Ovary (tissue), 9 donors: ENCODE measurements around the gene MSH2. TPM values are rescaled to one million over a fixed set of nuclear protein-coding genes. Genes with fewer than 3 reads are reported as not detected.

ENCODE experiments used
- DNase-seq, 5 donors: peaks; one replicate each; pipeline ENCODE4 v3.0.0-alpha.2; 2019 to 2020
- H3K27ac ChIP-seq, 2 donors: fragments of 200-600 bp; one replicate each; pipeline versions ENCODE4 v1.5.1 to v1.8.0; 2019 to 2022
- H3K27me3 ChIP-seq: fragments of 200-600 bp; one replicate; pipeline ENCODE4 v1.8.0; 2022
- H3K36me3 ChIP-seq: fragments of 200-600 bp; sonication (generic); one replicate; pipeline ENCODE4 v1.5.1; 2019
- H3K4me1 ChIP-seq: one replicate; pipeline ENCODE4 v1.8.1; 2013; ENCODE audit warnings: mild to moderate bottlenecking, moderate library complexity; ENCODE audit not compliant: insufficient read depth
- H3K4me3 ChIP-seq: fragments of 200-600 bp; sonication (generic); one replicate; pipeline ENCODE4 v1.5.1; 2017
- H3K9me3 ChIP-seq, 2 donors: fragments of 200-600 bp in 1 of 2; sonication (generic) in 1 of 2; one replicate each; pipeline versions ENCODE4 v1.5.1 to v1.8.1; 2013 to 2019; ENCODE audit warnings: mild to moderate bottlenecking in 1 of 2, moderate library complexity in 1 of 2
- EP300 ChIP-seq: sonication (generic); formaldehyde crosslinking; IDR thresholded peaks from one replicate; pipeline ENCODE4 v1.6.1; 2017; ENCODE audit warnings: antibody characterized with exemption
- POLR2A ChIP-seq: fragments of 450-650 bp; IDR thresholded peaks from one replicate; pipeline ENCODE4 v1.6.1; 2017; ENCODE audit warnings: antibody characterized with exemption, mild to moderate bottlenecking, moderate library complexity
- WGBS, 3 donors: extraction: QIAGEN DNeasy Blood & Tissue Kit in 1 of 3; methylation state at CpG; one replicate each; pipeline versions ENCODE4 v1.1.5 to v1.1.7; 2013 to 2017; 5-methylcytosine and 5-hydroxymethylcytosine counted together
- intact Hi-C, 4 donors: fragments of 100-400 bp; cut with DNase I; formaldehyde crosslinking; loops; one replicate each; pipeline versions ENCODE4 v1.11.0 to v1.15.1; 2022 to 2023
- polyA plus RNA-seq, 2 donors: library from polyadenylated mRNA; stranded (reverse); fragments of 200-250 nt in 1 of 2; fragments of 350-450 nt in 1 of 2; fragmentation: Illumina TruSeq in 1 of 2; extraction: RNeasy Lipid Tissue Mini Kit (QIAGEN cat#74804) in 1 of 2; gene quantifications; one replicate each; pipeline ENCODE4 v1.2.3, GENCODE V29; 2013 to 2014
- total RNA-seq, 7 donors: library from RNA; depleted of rRNA in 2 of 7; stranded (reverse); fragments of >200 nt in 2 of 7; fragmentation: NEBNext Ultra II Directional in 3 of 7; extraction: Animal tissue kit (Norgen Biotek cat#: 25700) in 3 of 7; gene quantifications; one replicate each; pipeline versions ENCODE4 v1.1.0 to v1.2.4, GENCODE V29; 2016 to 2023
- TF ChIP-seq, protein P1 (sequence below), 3 donors: fragments of 450-650 bp in 2 of 3; fragments of 200-600 bp in 1 of 3; IDR thresholded peaks; one replicate each; pipeline versions ENCODE4 v1.5.1 to v1.8.0; 2016 to 2022; ENCODE audit warnings: antibody characterized with exemption in 3 of 3, mild to moderate bottlenecking in 1 of 3
- donor health status: DM: no; HTN: no; CAD: no; lungs with moderate emphysema.
- donor health status: DM: no; HTN: no; CAD: no.
- donor health status: Bipolar disorder and iron deficiency.
- donor health status: DM: yes; HTN: yes; CAD: no.
- donor health status: DM: no; HTN: no; CAD: no.
- donor health status: DM: yes; HTN: yes; CAD: no.

The MSH2 gene
- total and polyA plus RNA-seq, 9 donors: 8.5 to 16.4 (median 10.7) TPM

DNA sequence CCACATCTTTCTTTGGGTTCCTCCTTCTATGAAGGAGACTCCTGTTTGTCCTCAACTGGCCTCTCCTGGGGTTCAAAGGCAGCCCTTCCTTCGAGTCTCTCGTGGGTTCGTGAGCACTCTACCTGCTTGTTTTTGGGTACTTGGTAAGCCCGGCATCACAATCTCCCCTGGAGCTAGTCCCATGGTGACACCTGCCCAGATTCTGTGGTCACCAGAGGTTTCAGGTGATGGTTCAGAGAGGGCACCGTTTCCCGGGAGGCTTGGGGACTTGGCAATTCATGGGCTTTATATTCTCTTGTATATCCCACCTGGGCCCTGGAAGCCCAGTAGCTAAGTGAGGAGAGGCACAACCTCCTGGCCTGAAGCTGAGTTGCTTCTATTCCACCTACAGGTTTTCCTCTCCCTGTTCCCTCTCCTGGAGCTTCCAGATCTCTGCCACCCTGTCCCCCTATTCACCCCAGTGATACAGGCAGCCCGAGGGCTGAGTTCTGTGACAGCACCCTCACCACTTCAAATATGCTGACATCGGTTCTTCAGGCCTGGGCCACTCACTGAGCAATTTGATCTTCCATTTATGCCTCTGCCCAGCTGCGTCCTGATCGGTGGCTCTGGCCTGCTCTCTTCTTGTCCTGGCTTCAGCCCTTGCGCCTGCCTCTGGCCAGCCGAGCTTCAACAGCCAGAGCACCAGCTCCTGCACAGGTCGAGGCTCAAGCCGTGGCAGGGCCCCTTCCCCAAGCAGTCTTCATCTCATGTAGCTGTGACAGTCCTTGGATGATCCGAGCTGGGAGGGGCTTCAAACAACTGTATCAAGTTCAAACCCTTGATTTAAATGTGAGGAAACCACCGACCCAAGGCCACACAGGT is 91.5 kb downstream of the MSH2 start:
- H3K36me3 ChIP-seq: no peaks in the 10 kb centered on the region
- no peak overlapping the region for H3K27ac ChIP-seq
- WGBS, 3 donors: 86 to 89% (median 87%) methylated on average over 16 of the region's 16 CpGs
- H3K9me3 ChIP-seq: no peaks in the 10 kb centered on the region
- no peak for DNase-seq
- intact Hi-C loops: no loop called here
- TF ChIP-seq EP300: no peak
- TF ChIP-seq, protein P1, sequence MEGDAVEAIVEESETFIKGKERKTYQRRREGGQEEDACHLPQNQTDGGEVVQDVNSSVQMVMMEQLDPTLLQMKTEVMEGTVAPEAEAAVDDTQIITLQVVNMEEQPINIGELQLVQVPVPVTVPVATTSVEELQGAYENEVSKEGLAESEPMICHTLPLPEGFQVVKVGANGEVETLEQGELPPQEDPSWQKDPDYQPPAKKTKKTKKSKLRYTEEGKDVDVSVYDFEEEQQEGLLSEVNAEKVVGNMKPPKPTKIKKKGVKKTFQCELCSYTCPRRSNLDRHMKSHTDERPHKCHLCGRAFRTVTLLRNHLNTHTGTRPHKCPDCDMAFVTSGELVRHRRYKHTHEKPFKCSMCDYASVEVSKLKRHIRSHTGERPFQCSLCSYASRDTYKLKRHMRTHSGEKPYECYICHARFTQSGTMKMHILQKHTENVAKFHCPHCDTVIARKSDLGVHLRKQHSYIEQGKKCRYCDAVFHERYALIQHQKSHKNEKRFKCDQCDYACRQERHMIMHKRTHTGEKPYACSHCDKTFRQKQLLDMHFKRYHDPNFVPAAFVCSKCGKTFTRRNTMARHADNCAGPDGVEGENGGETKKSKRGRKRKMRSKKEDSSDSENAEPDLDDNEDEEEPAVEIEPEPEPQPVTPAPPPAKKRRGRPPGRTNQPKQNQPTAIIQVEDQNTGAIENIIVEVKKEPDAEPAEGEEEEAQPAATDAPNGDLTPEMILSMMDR (IDR thresholded peaks at IDR 0.05): no peak
- no peak for TF ChIP-seq POLR2A
- no peaks in the 10 kb centered on the region for H3K27me3 ChIP-seq
- H3K4me3 ChIP-seq: no peak overlapping the region
- H3K4me1 ChIP-seq: no peaks in the 10 kb centered on the region

DNA sequence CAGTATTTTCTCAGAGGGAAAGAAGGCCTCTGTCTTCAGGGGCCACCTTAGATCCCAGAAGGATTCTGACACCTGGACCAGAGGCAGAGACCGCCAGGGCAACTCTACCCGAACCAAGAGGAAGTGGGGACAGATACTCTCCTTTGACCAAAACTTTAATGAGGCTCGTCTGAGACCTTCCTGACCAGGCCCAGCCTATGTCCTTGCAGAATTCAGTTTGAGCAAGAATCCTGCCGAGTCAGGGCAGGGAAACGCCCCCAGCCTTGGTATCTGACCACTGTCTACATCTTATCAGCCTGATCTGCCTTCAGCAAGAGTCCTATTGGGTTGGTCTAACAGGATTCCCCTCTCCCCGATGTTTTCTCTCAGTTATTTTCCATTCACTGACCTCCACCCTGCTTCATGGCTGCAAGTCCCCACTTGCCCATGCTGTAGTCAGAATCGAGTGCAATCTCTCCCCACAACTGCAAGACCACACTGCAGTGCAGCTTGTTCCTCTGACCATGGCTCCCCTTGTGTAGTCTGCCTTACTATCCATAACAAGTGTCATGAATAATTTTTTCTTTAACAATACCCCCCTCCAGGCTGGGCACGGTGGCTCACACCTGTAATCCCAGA is 95.0 kb downstream of the MSH2 start:
- Histone ChIP-seq H3K36me3 (no peaks in the 10 kb centered on the region), H3K27me3 (no peaks in the 10 kb centered on the region), H3K4me1 (no peaks in the 10 kb centered on the region), H3K9me3 (no peaks in the 10 kb centered on the region), H3K27ac (no peak overlapping the region), H3K4me3 (no peak overlapping the region)
- no peak for DNase-seq
- TF ChIP-seq, protein P1 (IDR thresholded peaks at IDR 0.05): no peak
- TF ChIP-seq POLR2A (no peak), EP300 (no peak)
- intact Hi-C loops: no loop called here
- WGBS, 3 donors: 83 to 87% (median 85%) methylated on average over 8 of the region's 8 CpGs

DNA sequence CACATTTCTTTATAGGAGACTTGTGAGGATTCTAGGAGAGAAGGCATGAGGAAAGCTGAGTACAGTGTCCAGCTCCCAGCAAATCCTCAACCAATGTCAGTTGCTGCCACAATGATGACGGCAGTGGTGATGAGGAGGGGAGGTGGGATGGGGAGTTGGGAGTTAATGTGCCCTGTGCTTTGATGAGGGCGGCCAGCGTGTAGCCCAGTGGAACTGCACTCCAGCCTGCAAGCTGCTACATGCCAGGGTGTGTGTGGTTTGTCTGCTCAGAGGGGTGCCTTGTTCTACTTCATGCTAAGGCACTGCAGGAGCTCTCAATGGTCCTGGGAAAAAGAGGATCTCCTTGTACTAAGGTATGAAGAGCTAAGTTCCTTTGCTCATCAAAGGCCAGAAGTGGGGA is 96.1 kb downstream of the MSH2 start:
- Histone ChIP-seq H3K4me1 (no peaks in the 10 kb centered on the region), H3K4me3 (no peak overlapping the region), H3K27me3 (no peaks in the 10 kb centered on the region), H3K27ac (no peak overlapping the region), H3K9me3 (no peaks in the 10 kb centered on the region), H3K36me3 (no peaks in the 10 kb centered on the region)
- WGBS, 3 donors: 81 to 98% (median 91%) methylated on average over 3 of the region's 3 CpGs
- TF ChIP-seq EP300: no peak
- TF ChIP-seq, protein P1 (IDR thresholded peaks at IDR 0.05): no peak
- TF ChIP-seq POLR2A: no peak
- no peak for DNase-seq
- intact Hi-C loops: no loop called here

DNA sequence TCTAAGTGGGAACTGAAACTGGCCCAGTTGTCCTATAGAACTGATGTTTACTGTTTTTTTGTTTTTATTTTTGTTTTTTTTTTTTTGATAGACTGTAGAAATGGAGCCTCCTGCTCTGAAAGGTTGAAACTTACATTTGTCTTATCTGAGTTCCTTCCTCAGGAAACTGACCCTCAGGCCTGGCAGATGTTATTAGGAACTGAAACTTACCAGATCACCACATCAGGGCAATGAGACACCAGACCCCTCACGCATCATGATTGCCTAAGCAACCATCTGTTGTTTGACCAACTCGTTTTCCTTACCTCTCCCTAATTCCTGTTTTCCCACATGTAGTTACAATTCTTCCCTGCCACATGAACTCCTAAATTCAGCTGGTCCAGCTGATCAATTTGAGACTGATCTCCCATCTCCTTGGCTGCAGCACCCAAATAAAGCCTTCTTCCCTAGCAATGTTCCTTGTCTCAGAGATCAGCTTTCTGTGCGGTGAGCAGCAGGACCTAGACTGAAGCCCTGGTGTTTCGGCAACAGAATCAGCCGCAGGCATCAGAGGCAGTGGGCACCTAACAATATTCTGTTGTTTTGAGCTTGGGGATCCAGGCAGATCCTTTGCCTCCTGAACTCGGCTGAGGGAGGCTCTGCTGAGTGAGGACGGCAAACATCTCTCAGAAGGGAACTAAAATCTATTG is 96.8 kb downstream of the MSH2 start:
- Histone ChIP-seq H3K27ac (no peak overlapping the region), H3K9me3 (no peaks in the 10 kb centered on the region), H3K4me3 (no peak overlapping the region), H3K36me3 (no peaks in the 10 kb centered on the region), H3K4me1 (no peaks in the 10 kb centered on the region), H3K27me3 (no peaks in the 10 kb centered on the region)
- TF ChIP-seq POLR2A (no peak), EP300 (no peak)
- TF ChIP-seq, protein P1 (IDR thresholded peaks at IDR 0.05): no peak
- WGBS, 3 donors: 87 to 94% (median 91%) methylated on average over 7 of the region's 7 CpGs
- intact Hi-C loops: no loop called here
- DNase-seq: no peak
